SK-N-SH (cell line): ENCODE data around the gene GALNT18. TPM values are rescaled to one million over a fixed set of nuclear protein-coding genes. Genes with fewer than 3 reads are reported as not detected.

Experiments used
- CTCF ChIA-PET: fragments of 300-600, 350-600 bp; formaldehyde crosslinking; extraction: SDS; loops from one replicate; lab custom pipeline; 2021; lab: Yijun Ruan, JAX
- POLR2A ChIA-PET: fragments of 350-600 bp; sonication (Branson Sonifier 250); formaldehyde crosslinking; extraction: SDS; loops from one replicate; lab custom pipeline; 2020; ENCODE audit warnings: antibody characterized with exemption, inconsistent platforms; lab: Yijun Ruan, JAX
- DNase-seq: peaks from one replicate; pipeline ENCODE4 v3.0.0; 2012
- H2AFZ ChIP-seq: fragments of 200-600 bp; sonication (generic); 2 replicates; pipeline ENCODE4 v1.8.1; 2016; ENCODE audit warnings: antibody characterized with exemption, mild to moderate bottlenecking, low read depth
- H3F3A ChIP-seq: fragments of 200-600 bp; sonication (generic); replicated peaks from 2 replicates; pipeline ENCODE3; 2016; ENCODE audit warnings: antibody characterized with exemption, mild to moderate bottlenecking; ENCODE audit not compliant: insufficient read depth
- H3K27ac ChIP-seq, 2 experiments: fragments of 200-500 bp in 1 of 2; fragments of 200-600 bp in 1 of 2; sonication (Bioruptor generic) in 1 of 2; sonication (generic), shearing (Covaris generic) in 1 of 2; 2 replicates each; pipeline versions ENCODE4 v1.5.1 to v1.6.1; 2014 to 2016; ENCODE audit warnings: low read depth in 2 of 2, inconsistent platforms in 1 of 2, low read length in 1 of 2, mild to moderate bottlenecking in 1 of 2, mixed read lengths in 1 of 2
- H3K27me3 ChIP-seq: fragments of 200-600 bp; sonication (generic), shearing (Covaris generic); 2 replicates; pipeline ENCODE4 v1.6.1; 2016; ENCODE audit warnings: mixed run types; ENCODE audit not compliant: insufficient read depth
- H3K36me3 ChIP-seq, 2 experiments: fragments of 200-500 bp in 1 of 2; fragments of 200-600 bp in 1 of 2; sonication (Bioruptor generic) in 1 of 2; sonication (generic) in 1 of 2; replicated peaks in 1 of 2; 2 replicates each; pipeline versions ENCODE3 to v1.5.1; 2014 to 2016; ENCODE audit warnings: low read length in 1 of 2, mild to moderate bottlenecking in 1 of 2; ENCODE audit not compliant: insufficient read depth in 2 of 2, control insufficient read depth in 1 of 2
- H3K4me1 ChIP-seq, 2 experiments: fragments of 200-500 bp in 1 of 2; fragments of 200-600 bp in 1 of 2; sonication (Bioruptor generic) in 1 of 2; sonication (generic), shearing (Covaris generic) in 1 of 2; 2 replicates each; pipeline versions ENCODE4 v1.5.1 to v1.6.1; 2014 to 2016; ENCODE audit warnings: low read depth in 1 of 2, low read length in 1 of 2, mixed run types in 1 of 2; ENCODE audit not compliant: insufficient read depth in 2 of 2, control insufficient read depth in 1 of 2
- H3K4me2 ChIP-seq: fragments of 200-600 bp; sonication (generic), shearing (Covaris generic); 2 replicates; pipeline ENCODE4 v1.6.1; 2017; ENCODE audit warnings: mixed run types
- H3K4me3 ChIP-seq, 2 experiments: fragments of 200-500 bp in 1 of 2; fragments of 200-600 bp in 1 of 2; sonication (Bioruptor generic) in 1 of 2; sonication (generic), shearing (Covaris generic) in 1 of 2; 2 replicates each; pipeline versions ENCODE4 v1.5.1 to v1.8.1; 2014 to 2016; ENCODE audit warnings: low read depth in 2 of 2, inconsistent platforms in 1 of 2, low read length in 1 of 2, mild to moderate bottlenecking in 1 of 2, mixed read lengths in 1 of 2, moderate library complexity in 1 of 2
- H3K79me2 ChIP-seq: fragments of 200-600 bp; sonication (generic); 2 replicates; pipeline ENCODE4 v1.8.1; 2017; ENCODE audit warnings: mild to moderate bottlenecking; ENCODE audit not compliant: insufficient read depth
- H3K9ac ChIP-seq: fragments of 200-600 bp; sonication (generic); 2 replicates; pipeline ENCODE4 v1.6.1; 2017; ENCODE audit warnings: mixed run types
- H3K9me2 ChIP-seq: fragments of 200-600 bp; sonication (generic); 2 replicates; pipeline ENCODE4 v1.6.1; 2017; ENCODE audit warnings: mixed run types
- H3K9me3 ChIP-seq: fragments of 200-600 bp; sonication (generic); 2 replicates; pipeline ENCODE4 v1.6.1; 2017; ENCODE audit warnings: mixed run types, mild to moderate bottlenecking, moderate library complexity
- H4K20me1 ChIP-seq: fragments of 200-600 bp; sonication (generic); 2 replicates; pipeline ENCODE4 v1.6.1; 2017; ENCODE audit warnings: mild to moderate bottlenecking, mixed run types; ENCODE audit not compliant: insufficient read depth
- CHD2 ChIP-seq: fragments of 150-350 bp; IDR thresholded peaks from 2 replicates; pipeline ENCODE4 v1.6.1; 2018; ENCODE audit warnings: low read length; ENCODE audit not compliant: partially characterized antibody
- CTCF ChIP-seq: fragments of 200-600 bp; sonication (generic); IDR thresholded peaks from 2 replicates; pipeline ENCODE4 v1.6.1; 2017; ENCODE audit warnings: antibody characterized with exemption, mild to moderate bottlenecking, moderate library complexity
- ELF1 ChIP-seq: IDR thresholded peaks from 2 replicates; pipeline ENCODE4 v1.4.0; 2012
- EZH2phosphoT487 ChIP-seq: fragments of 200-600 bp; sonication (generic); IDR thresholded peaks from 2 replicates; pipeline ENCODE4 v1.6.1; 2017; ENCODE audit warnings: low read depth, mixed run types, mild to moderate bottlenecking, antibody characterized with exemption, moderate library complexity, borderline replicate concordance
- FOXJ3 ChIP-seq: sonication (generic); formaldehyde crosslinking; IDR thresholded peaks from 2 replicates; pipeline ENCODE4 v1.5.1; 2020; ENCODE audit warnings: mild to moderate bottlenecking, missing genetic modification reagents
- GATA2 ChIP-seq: sonication (generic); formaldehyde crosslinking; IDR thresholded peaks from 2 replicates; pipeline ENCODE4 v1.5.0; 2020; ENCODE audit warnings: mild to moderate bottlenecking, missing genetic modification reagents
- IRF3 ChIP-seq: fragments of 150-350 bp; IDR thresholded peaks from 2 replicates; pipeline ENCODE4 v1.6.1; 2016; ENCODE audit warnings: mild to moderate bottlenecking, low read depth, low read length
- MXI1 ChIP-seq: IDR thresholded peaks from 2 replicates; pipeline ENCODE4 v1.6.1; 2012; ENCODE audit warnings: mild to moderate bottlenecking, low read depth, low read length, improper control_type of control experiment
- NRF1 ChIP-seq: IDR thresholded peaks from 2 replicates; pipeline ENCODE4 v1.6.1; 2012; ENCODE audit warnings: low read depth, mild to moderate bottlenecking, low read length
- POLR2AphosphoS5 ChIP-seq: IDR thresholded peaks from 2 replicates; pipeline ENCODE4 v1.6.1; 2012; ENCODE audit warnings: low read depth, low read length
- RAD21 ChIP-seq: IDR thresholded peaks from 2 replicates; pipeline ENCODE4 v1.6.1; 2012; ENCODE audit warnings: mild to moderate bottlenecking, low read length
- RCOR1 ChIP-seq: fragments of 150-350 bp; IDR thresholded peaks from 2 replicates; pipeline ENCODE4 v1.6.1; 2017; ENCODE audit warnings: antibody characterized with exemption, low read length
- RFX5 ChIP-seq: IDR thresholded peaks from 2 replicates; pipeline ENCODE4 v1.6.1; 2012; ENCODE audit warnings: mild to moderate bottlenecking, improper control_type of control experiment, low read length
- SMC3 ChIP-seq: IDR thresholded peaks from 2 replicates; pipeline ENCODE4 v1.6.1; 2012; ENCODE audit warnings: low read depth, low read length, improper control_type of control experiment
- TCF12 ChIP-seq: IDR thresholded peaks from 2 replicates; pipeline ENCODE4 v1.4.0; 2012
- USF2 ChIP-seq: fragments of 150-350 bp; IDR thresholded peaks from 2 replicates; pipeline ENCODE4 v1.6.1; 2017; ENCODE audit warnings: antibody characterized with exemption, low read length, low read depth, borderline replicate concordance
- WGBS: methylation state at CpG from one replicate; pipeline ENCODE4 v1.1.6; 2017; ENCODE audit warnings: low lambda C conversion rate; 5-methylcytosine and 5-hydroxymethylcytosine counted together
- polyA plus RNA-seq, 3 experiments: library from polyadenylated mRNA; depleted of rRNA; stranded (reverse); fragments of >200 nt; gene quantifications; 2 replicates each; pipeline ENCODE4 v1.2.3, GENCODE V29; 2012

GALNT18 gene
- polyA plus RNA-seq, 1 of the 3 experiments (the other 2 are of a cell fraction) = 0.64 TPM

- Histone ChIP-seq H3K9me3 (no peaks in the 10 kb centered on the region), H3K4me3 (no peak overlapping the region), H3K4me1 (no peaks in the 10 kb centered on the region; a peak in 1 of 4 replicates), H3K9me2 (no peaks in the 10 kb centered on the region), H3K79me2 (no peaks in the 10 kb centered on the region), H3K4me2 (no peak overlapping the region), H4K20me1 (no peaks in the 10 kb centered on the region), H2AFZ (no peak overlapping the region), H3K9ac (no peak overlapping the region), H3K36me3 (no peaks in the 10 kb centered on the region), H3K27me3 (no peaks in the 10 kb centered on the region), H3K27ac (no peak overlapping the region), H3F3A (no peaks in the 10 kb centered on the region)
- WGBS = 34% methylated on average over 4 of the region's 4 CpGs
- POLR2A ChIA-PET = no interaction called here
- no peak for TF ChIP-seq CTCF
- TF ChIP-seq POLR2AphosphoS5 = no peak
- no peak for TF ChIP-seq IRF3
- TF ChIP-seq EZH2phosphoT487 = no peak
- TF ChIP-seq RCOR1 = no peak
- TF ChIP-seq MXI1 = no peak
- no peak for TF ChIP-seq GATA2 (CRISPR knock-in tag)
- no peak for TF ChIP-seq NRF1
- TF ChIP-seq USF2 = no peak
- TF ChIP-seq RFX5 = no peak
- no peak for TF ChIP-seq TCF12
- no peak for TF ChIP-seq ELF1
- no peak for TF ChIP-seq SMC3
- TF ChIP-seq RAD21 = no peak
- no peak for TF ChIP-seq FOXJ3
- no peak for TF ChIP-seq CHD2
- CTCF ChIA-PET = interaction anchor here (0.9 kb wide), 1 partner anchor 29 kb away, joined by 3 read pairs; no protein-coding TSS in a partner anchor
- DNase-seq = no peak
Measured at GRCh38 chr11:11329062-11329806, 292.6 kb downstream of the GALNT18 start.
